PFSK-1 (cell line): Measurements from ENCODE around the gene ANKS1A.

Experiments used
- POLR2AphosphoS5 ChIP-seq: IDR thresholded peaks from 2 replicates; pipeline ENCODE4 v1.6.1; 2012; ENCODE audit warnings: low read depth, mild to moderate bottlenecking, control low read depth, low read length, moderate library complexity
- REST ChIP-seq, 2 experiments: IDR thresholded peaks; 2 replicates each; pipeline versions ENCODE4 v1.6.1 to v1.8.0; 2011 to 2012; ENCODE audit warnings: low read depth in 2 of 2, low read length in 2 of 2, control low read depth in 1 of 2, inconsistent platforms in 1 of 2, mild to moderate bottlenecking in 1 of 2, moderate library complexity in 1 of 2; ENCODE audit not compliant: insufficient read depth in 1 of 2
- TAF1 ChIP-seq: IDR thresholded peaks from 2 replicates; pipeline ENCODE4 v1.6.1; 2012; ENCODE audit warnings: low read length, control low read depth, borderline replicate concordance; ENCODE audit not compliant: insufficient read depth

GRCh38 chr6:34984416-34984815, 95.4 kb downstream of the ANKS1A start:
- no peak for TF ChIP-seq POLR2AphosphoS5
- no peak for TF ChIP-seq TAF1
- no peak for TF ChIP-seq REST (IDR thresholded peaks at IDR 0.05; ENCODE audit: insufficient read depth in 1 of 2, low read depth in 2 of 2, low read length in 2 of 2)
